Mucosa of rectum (tissue), 2 donors: Measurements from ENCODE around the gene SLC4A7.
"Not testable (repeated sequence)": the region's sequence is repeated elsewhere in the genome, so short reads cannot be mapped to it uniquely, and the experiment has no call there.

Source experiments
- H3K27ac ChIP-seq, 2 donors: one replicate each; pipeline ENCODE4 v1.7.0; 2013; ENCODE audit warnings: inconsistent platforms in 2 of 2, low read depth in 2 of 2, low read length in 2 of 2
- H3K27me3 ChIP-seq, 2 donors: one replicate each; pipeline ENCODE4 v1.7.0; 2013; ENCODE audit warnings: low read length in 2 of 2; ENCODE audit not compliant: control insufficient read depth in 2 of 2, insufficient read depth in 2 of 2
- H3K36me3 ChIP-seq, 2 donors: one replicate each; pipeline ENCODE4 v1.7.0; 2013; ENCODE audit warnings: low read length in 2 of 2; ENCODE audit not compliant: control insufficient read depth in 2 of 2, insufficient read depth in 2 of 2
- H3K4me1 ChIP-seq, 2 donors: one replicate each; pipeline ENCODE4 v1.7.0; 2013; ENCODE audit warnings: low read length in 2 of 2, mild to moderate bottlenecking in 1 of 2; ENCODE audit not compliant: control insufficient read depth in 2 of 2, insufficient read depth in 2 of 2
- H3K4me3 ChIP-seq, 2 donors: one replicate each; pipeline ENCODE4 v1.7.0; 2013; ENCODE audit warnings: low read length in 2 of 2
- H3K9ac ChIP-seq, 2 donors: one replicate each; pipeline ENCODE4 v1.7.0; 2013; ENCODE audit warnings: low read length in 2 of 2, low read depth in 1 of 2, mild to moderate bottlenecking in 1 of 2
- H3K9me3 ChIP-seq, 2 donors: one replicate each; pipeline ENCODE4 v1.7.0; 2013; ENCODE audit warnings: low read length in 2 of 2; ENCODE audit not compliant: control insufficient read depth in 2 of 2
- donor health status: healthy.
- donor health status: Normal muscosa, but diverticular disease.

SLC4A7 gene

GRCh38 chr3:27415202-27415601, 69.0 kb downstream of the SLC4A7 start:
- Histone ChIP-seq H3K4me1 (no peaks in the 10 kb centered on the region), H3K9me3 (no peaks in the 10 kb centered on the region), H3K36me3 (peaks cover 5 to 18% of the 10 kb centered on the region in 2 donors), H3K27me3 (no peaks in the 10 kb centered on the region), H3K9ac (no peak overlapping the region), H3K4me3 (no peak overlapping the region), H3K27ac (no peak overlapping the region)

DNA sequence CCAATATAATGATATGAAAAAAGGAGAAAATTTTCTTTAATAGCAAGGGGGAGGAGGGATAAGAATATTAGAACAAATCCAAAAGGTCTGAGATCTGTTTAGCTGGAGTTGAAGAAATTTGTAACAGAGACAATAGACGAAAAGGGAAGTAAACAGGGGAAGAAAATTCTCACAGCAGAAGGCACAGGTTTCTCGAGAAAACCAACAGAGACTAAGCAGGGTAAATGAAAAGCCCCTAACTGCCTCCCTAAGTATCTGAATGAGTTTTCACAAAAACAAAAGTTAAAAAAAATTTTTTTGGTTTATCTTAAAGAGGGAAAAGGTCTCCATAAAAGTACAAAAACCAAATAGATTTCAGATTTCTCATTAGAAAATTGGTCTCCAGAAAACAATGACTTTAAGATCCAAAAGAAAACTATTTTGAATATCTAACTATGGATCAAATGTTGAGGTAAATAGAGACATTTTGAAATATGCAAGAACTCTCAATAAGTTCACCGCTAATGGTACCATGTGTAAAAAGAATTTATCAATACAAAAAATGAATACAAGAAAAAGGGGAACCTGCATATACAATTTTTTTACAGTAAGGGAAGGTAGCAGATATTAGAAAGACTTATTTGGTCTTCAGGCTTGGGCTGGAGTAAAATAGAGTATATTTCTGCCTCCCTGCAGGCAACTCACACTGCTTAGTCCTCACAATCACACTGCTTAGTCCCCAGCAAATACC, 91.1 kb downstream of the SLC4A7 start:
- no peak overlapping the region for H3K27ac ChIP-seq

DNA sequence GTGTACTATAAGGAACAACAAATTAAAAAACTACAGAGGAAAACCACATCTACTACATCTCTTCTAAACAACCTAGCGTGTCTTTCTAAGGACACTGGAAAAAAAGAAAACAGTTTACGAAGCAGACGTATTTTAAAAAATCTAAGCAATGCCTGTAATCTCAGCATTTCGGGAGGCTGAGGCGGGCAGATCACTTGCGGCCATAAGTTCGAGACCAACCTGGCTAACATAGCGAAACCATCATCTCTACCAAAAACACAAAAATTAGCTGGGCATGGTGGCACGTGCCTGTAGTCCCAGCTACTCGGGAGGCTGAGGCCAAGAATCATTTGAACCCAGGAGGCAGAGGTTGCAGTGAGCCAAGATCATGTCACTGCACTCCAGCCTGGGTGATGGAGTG, 91.8 kb downstream of the SLC4A7 start:
- not testable (repeated sequence) for H3K4me1 ChIP-seq, H3K4me3 ChIP-seq, H3K27ac ChIP-seq, H3K36me3 ChIP-seq, H3K27me3 ChIP-seq, H3K9me3 ChIP-seq, H3K9ac ChIP-seq

More for the DNA sequence above, 91.1 kb downstream of the SLC4A7 start:
- Histone ChIP-seq H3K9me3 (no peaks in the 10 kb centered on the region), H3K4me3 (no peak overlapping the region), H3K4me1 (no peaks in the 10 kb centered on the region), H3K9ac (no peak overlapping the region), H3K36me3 (peaks cover 3 to 5% of the 10 kb centered on the region in 2 donors), H3K27me3 (no peaks in the 10 kb centered on the region)

- Histone ChIP-seq H3K4me1 (no peaks in the 10 kb centered on the region), H3K36me3 (peaks cover 2 to 4% of the 10 kb centered on the region in 2 donors), H3K9ac (no peak overlapping the region), H3K27ac (no peak overlapping the region), H3K4me3 (no peak overlapping the region), H3K9me3 (no peaks in the 10 kb centered on the region), H3K27me3 (no peaks in the 10 kb centered on the region)
These were observed 92.4 kb downstream of the SLC4A7 start for GRCh38 chr3:27391796-27392195.

DNA sequence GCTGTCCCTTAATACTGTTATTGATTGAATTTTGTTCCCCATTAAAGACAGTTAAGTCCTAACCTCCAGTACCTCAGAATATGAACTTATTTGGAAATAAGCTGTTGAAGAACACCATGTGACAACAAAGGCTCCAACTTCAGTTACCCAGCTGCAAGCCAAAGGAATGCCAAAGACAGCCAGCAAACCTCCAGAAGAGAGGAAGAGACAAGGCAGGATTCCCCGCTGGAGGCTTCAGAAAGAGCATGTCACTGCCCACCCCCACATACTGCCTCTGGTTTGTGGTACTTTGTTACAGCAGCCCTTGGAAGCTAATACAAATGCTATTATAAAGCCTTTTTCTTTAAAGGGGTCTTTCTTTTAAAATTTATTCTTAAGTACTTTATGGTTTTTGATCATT, 96.6 kb downstream of the SLC4A7 start:
- H3K9ac ChIP-seq = no peak overlapping the region
- peaks cover 2 to 6% of the 10 kb centered on the region in 2 donors for H3K36me3 ChIP-seq
- H3K4me3 ChIP-seq = no peak overlapping the region
- H3K27ac ChIP-seq = no peak overlapping the region
- H3K27me3 ChIP-seq = no peaks in the 10 kb centered on the region
- no peaks in the 10 kb centered on the region for H3K4me1 ChIP-seq
- no peaks in the 10 kb centered on the region for H3K9me3 ChIP-seq

DNA sequence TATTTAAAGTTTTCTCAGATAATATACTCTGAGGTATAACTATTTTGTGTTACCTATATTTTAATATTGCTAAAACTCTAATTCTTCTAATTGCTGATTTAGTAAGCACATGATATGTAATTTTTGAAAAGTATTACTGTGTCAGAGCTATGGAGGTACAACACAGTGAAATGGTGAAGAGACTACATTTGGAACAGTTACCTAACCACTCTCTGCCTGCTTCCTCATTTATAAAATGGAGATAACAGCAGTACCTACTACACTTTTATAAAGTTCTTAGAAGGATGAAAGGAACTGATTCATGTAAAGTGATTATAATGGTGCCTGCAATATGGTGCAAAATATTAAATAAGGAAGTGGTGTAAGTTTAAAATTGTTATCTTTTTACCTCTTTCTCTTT, 98.7 kb downstream of the SLC4A7 start:
- Histone ChIP-seq H3K4me3 (no peak overlapping the region), H3K9ac (no peak overlapping the region), H3K27me3 (no peaks in the 10 kb centered on the region), H3K36me3 (peaks cover 2 to 6% of the 10 kb centered on the region in 2 donors), H3K9me3 (no peaks in the 10 kb centered on the region), H3K27ac (no peak overlapping the region), H3K4me1 (no peaks in the 10 kb centered on the region)

DNA sequence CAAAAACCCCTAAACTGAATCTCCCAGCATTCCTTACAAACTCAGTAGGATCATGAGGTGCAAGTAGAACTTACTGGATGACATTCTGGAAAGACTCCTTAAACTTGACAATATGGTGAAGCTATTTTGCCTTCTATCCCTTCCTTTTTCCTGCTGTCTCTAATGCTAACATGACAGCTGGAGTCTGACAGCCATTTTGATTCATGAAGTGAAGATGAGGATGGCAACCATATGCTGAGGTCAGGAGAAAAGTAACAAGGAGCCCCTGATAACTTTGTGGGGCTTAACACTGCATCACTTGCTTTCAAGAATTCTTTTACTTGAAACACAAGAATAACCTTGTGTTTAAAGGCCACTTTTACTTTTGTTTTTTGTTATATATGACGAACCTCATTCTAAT, 100.0 kb downstream of the SLC4A7 start:
- H3K4me3 ChIP-seq = no peak overlapping the region
- no peaks in the 10 kb centered on the region for H3K4me1 ChIP-seq

DNA sequence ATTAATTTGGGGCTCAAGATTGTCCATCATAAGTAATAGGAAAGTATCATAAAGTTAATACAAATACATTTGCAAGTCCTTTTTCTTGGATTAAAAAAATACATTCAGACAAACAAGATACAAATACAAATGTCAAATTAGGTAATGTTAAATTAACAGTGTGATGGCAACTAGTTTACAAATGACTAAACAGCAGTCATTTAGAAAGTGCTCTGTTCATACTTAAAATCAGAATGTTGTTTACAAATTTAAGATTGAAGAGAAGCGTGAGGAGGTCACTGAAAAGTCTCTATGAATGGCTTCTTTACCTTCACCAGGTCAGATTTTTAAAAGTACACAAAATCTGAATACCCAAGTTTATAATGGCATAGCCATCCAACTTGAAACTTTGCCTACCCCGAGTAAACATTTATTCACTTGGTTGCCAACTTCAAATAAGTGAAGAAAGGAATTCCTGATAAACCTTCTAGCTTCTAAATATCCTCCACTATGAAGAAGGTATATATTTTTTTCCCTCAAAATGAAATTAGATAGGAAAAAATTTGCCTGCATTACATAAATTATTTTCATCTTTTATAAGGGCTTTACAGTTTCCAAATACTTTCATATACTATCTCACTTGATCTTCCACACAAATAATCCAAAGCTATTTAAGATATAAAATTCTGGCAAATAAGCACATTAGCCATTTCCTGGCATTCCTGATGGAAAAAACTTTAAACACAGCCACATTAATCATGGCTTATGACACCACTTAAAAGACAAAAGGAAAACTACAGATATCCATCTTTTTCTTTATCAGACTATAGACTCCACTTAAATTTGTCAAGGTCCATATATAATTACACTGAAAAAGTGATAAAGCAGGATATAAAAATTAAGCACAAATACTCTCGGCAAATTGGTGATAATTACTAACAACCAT, 103.5 kb downstream of the SLC4A7 start:
- H3K27ac ChIP-seq = no peak overlapping the region
- peaks cover 5 to 6% of the 10 kb centered on the region in 2 donors for H3K36me3 ChIP-seq
- no peak overlapping the region for H3K4me3 ChIP-seq
- H3K27me3 ChIP-seq = no peaks in the 10 kb centered on the region
- H3K4me1 ChIP-seq = no peaks in the 10 kb centered on the region
- no peaks in the 10 kb centered on the region for H3K9me3 ChIP-seq
- no peak overlapping the region for H3K9ac ChIP-seq

More for the DNA sequence above, 100.0 kb downstream of the SLC4A7 start:
- no peaks in the 10 kb centered on the region for H3K9me3 ChIP-seq
- no peaks in the 10 kb centered on the region for H3K27me3 ChIP-seq
- no peak overlapping the region for H3K9ac ChIP-seq
- no peak overlapping the region for H3K27ac ChIP-seq
- H3K36me3 ChIP-seq = peaks cover 5 to 6% of the 10 kb centered on the region in 2 donors

- H3K27ac ChIP-seq = no peak overlapping the region
- H3K9ac ChIP-seq = no peak overlapping the region
- H3K4me3 ChIP-seq = no peak overlapping the region
- H3K4me1 ChIP-seq = no peaks in the 10 kb centered on the region
- H3K27me3 ChIP-seq = no peaks in the 10 kb centered on the region
- H3K9me3 ChIP-seq = no peaks in the 10 kb centered on the region
- peaks cover 0 to 5% of the 10 kb centered on the region in 2 donors for H3K36me3 ChIP-seq
These were observed 105.9 kb downstream of the SLC4A7 start for GRCh38 chr3:27378331-27378730.

DNA sequence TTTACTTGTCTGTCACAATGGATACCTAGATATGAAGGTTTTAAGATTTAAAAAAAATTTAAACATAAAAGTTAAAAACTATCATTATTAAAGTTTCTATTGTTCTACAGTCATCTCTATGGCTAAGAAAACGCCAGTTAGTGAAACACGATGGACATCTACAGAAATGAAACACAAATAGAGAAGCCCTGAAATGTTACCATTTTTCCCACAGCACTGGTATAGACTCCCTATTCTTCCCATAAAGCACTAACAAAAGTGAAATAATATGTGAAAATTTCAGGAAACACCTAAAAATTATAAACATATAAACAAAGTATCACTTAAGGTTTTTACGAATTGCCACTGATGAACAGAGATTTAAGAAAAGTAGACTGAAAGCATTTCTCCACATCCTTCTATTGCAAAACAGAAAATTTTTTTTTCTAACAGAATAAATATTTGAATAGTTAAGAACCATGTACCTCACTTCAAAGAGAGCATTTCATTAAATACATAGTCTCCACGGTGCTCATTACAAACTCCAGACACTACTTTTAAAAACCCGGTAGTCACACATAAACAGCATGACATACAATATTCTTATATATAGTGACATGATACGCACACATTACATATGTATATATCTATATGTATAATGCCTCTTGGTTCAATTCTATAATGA, 107.9 kb downstream of the SLC4A7 start:
- Histone ChIP-seq H3K9ac (no peak overlapping the region), H3K4me3 (no peak overlapping the region), H3K9me3 (no peaks in the 10 kb centered on the region), H3K36me3 (peaks cover 0 to 5% of the 10 kb centered on the region in 2 donors), H3K27ac (no peak overlapping the region), H3K4me1 (no peaks in the 10 kb centered on the region), H3K27me3 (no peaks in the 10 kb centered on the region)
